HCT116 (cell line): ENCODE data around the gene LAMTOR5. TPM values are rescaled to one million over a fixed set of nuclear protein-coding genes. Genes with fewer than 3 reads are reported as not detected.
"Not testable (repeated sequence)": the region's sequence is repeated elsewhere in the genome, so short reads cannot be mapped to it uniquely, and the experiment has no call there.

Experiments
- ATAC-seq: fragments of 200-7000 bp; cut with Tn5 transposase; 2 replicates; pipeline ENCODE4 v1.9.1; 2020; ENCODE audit warnings: mild to moderate bottlenecking, moderate library complexity
- BruUV-seq: library from RNA; stranded (reverse); fragments of 400-500 nt; replicated peaks from 2 replicates; lab custom pipeline; 2021; lab: Mats Ljungman, UMichigan
- CTCF ChIA-PET: fragments of 300-600 bp; sonication (Branson Sonifier 250); formaldehyde crosslinking; loops from one replicate; lab custom pipeline; 2021; ENCODE audit warnings: antibody characterized with exemption; lab: Charles Lee
- POLR2A ChIA-PET: fragments of 300-600, 350-600 bp; sonication (Branson Sonifier 250); formaldehyde crosslinking; loops from one replicate; lab custom pipeline; 2021; ENCODE audit warnings: antibody characterized with exemption; lab: Charles Lee
- RAD21 ChIA-PET, 2 experiments: fragments of 300-600 bp; sonication (Branson Sonifier 250); formaldehyde crosslinking; loops; one replicate each; lab custom pipeline; 2023; ENCODE audit warnings: low total read pairs in 2 of 2; ENCODE audit not compliant: uncharacterized antibody in 2 of 2, unreplicated experiment in 2 of 2, low non-redundant PET in 1 of 2; lab: Charles Lee
- DNase-seq: peaks from one replicate; pipeline ENCODE4 v3.0.0-alpha.2; 2010; ENCODE audit warnings: low read depth, low spot score
- H2AFZ ChIP-seq: fragments of 200-600 bp; shearing (Covaris generic), sonication (generic); 2 replicates; pipeline ENCODE4 v1.6.1; 2017; ENCODE audit warnings: low read depth, mixed run types, mixed read lengths, antibody characterized with exemption, low read length; ENCODE audit not compliant: poor library complexity, severe bottlenecking
- H3K27ac ChIP-seq: 2 replicates; pipeline ENCODE4 v1.5.1; 2012; ENCODE audit warnings: low read depth, low read length
- H3K27me3 ChIP-seq: fragments of 200-600 bp; sonication (generic); 2 replicates; pipeline ENCODE4 v1.6.1; 2016; ENCODE audit warnings: mixed run types, low read length, mixed read lengths; ENCODE audit not compliant: insufficient read depth
- H3K36me3 ChIP-seq, 2 experiments: fragments of 200-500 bp in 1 of 2; fragments of 200-600 bp in 1 of 2; sonication (Bioruptor generic) in 1 of 2; sonication (generic) in 1 of 2; 2 replicates each; pipeline versions ENCODE4 v1.5.1 to v1.6.1; 2014 to 2016; ENCODE audit warnings: low read length in 2 of 2, inconsistent platforms in 1 of 2, mixed read lengths in 1 of 2, mixed run types in 1 of 2; ENCODE audit not compliant: insufficient read depth in 2 of 2, control insufficient read depth in 1 of 2
- H3K4me1 ChIP-seq, 2 experiments: fragments of 200-600 bp in 1 of 2; sonication (generic) in 1 of 2; 2 replicates each; pipeline versions ENCODE4 v1.5.1 to v1.6.1; 2012 to 2017; ENCODE audit warnings: low read length in 2 of 2, inconsistent platforms in 1 of 2, mild to moderate bottlenecking in 1 of 2, mixed read lengths in 1 of 2, mixed run types in 1 of 2, moderate library complexity in 1 of 2; ENCODE audit not compliant: insufficient read depth in 2 of 2, control insufficient read depth in 1 of 2
- H3K4me2 ChIP-seq: fragments of 200-600 bp; sonication (generic); 2 replicates; pipeline ENCODE4 v1.6.1; 2017; ENCODE audit warnings: mixed run types, low read length, mixed read lengths
- H3K4me3 ChIP-seq, 2 experiments: fragments of 200-600 bp in 1 of 2; sonication (generic) in 1 of 2; replicated peaks in 1 of 2; 2 replicates each; pipeline ENCODE4 v1.5.1; 2011 to 2016; ENCODE audit warnings: low read length in 2 of 2, control low read depth in 1 of 2, low read depth in 1 of 2, mild to moderate bottlenecking in 1 of 2, mixed read lengths in 1 of 2, mixed run types in 1 of 2
- H3K79me2 ChIP-seq: fragments of 200-600 bp; sonication (generic); 2 replicates; pipeline ENCODE4 v1.6.1; 2017; ENCODE audit warnings: mild to moderate bottlenecking, mixed run types, low read length, moderate library complexity, mixed read lengths; ENCODE audit not compliant: insufficient read depth
- H3K9ac ChIP-seq: fragments of 200-600 bp; sonication (generic); 2 replicates; pipeline ENCODE4 v1.6.1; 2016; ENCODE audit warnings: low read length, mixed read lengths
- H3K9me2 ChIP-seq: fragments of 200-600 bp; sonication (generic), shearing (Covaris generic); 2 replicates; pipeline ENCODE4 v1.6.1; 2017; ENCODE audit warnings: mixed run types, mild to moderate bottlenecking, moderate library complexity; ENCODE audit not compliant: insufficient read depth
- H3K9me3 ChIP-seq, 2 experiments: fragments of 200-500 bp in 1 of 2; fragments of 200-600 bp in 1 of 2; sonication (Bioruptor generic) in 1 of 2; sonication (generic) in 1 of 2; 2 replicates each; pipeline ENCODE4 v1.6.1; 2014 to 2017; ENCODE audit warnings: low read length in 2 of 2, mixed read lengths in 2 of 2, inconsistent platforms in 1 of 2, low read depth in 1 of 2, mild to moderate bottlenecking in 1 of 2, mixed run types in 1 of 2, moderate library complexity in 1 of 2; ENCODE audit not compliant: control insufficient read depth in 1 of 2, insufficient read depth in 1 of 2
- H4K20me1 ChIP-seq: fragments of 200-600 bp; sonication (generic), shearing (Covaris generic); 2 replicates; pipeline ENCODE4 v1.6.1; 2017; ENCODE audit warnings: mixed run types, mild to moderate bottlenecking, moderate library complexity; ENCODE audit not compliant: insufficient read depth
- ATF3 ChIP-seq: IDR thresholded peaks from 2 replicates; pipeline ENCODE4 v1.6.1; 2012
- EGR1 ChIP-seq: IDR thresholded peaks from 2 replicates; pipeline ENCODE4 v1.6.1; 2012; ENCODE audit warnings: low read depth
- POLR2A ChIP-seq: IDR thresholded peaks from 2 replicates; pipeline ENCODE4 v1.7.0; 2011; ENCODE audit warnings: borderline replicate concordance; ENCODE audit not compliant: insufficient read depth, insufficient read length; ENCODE audit errors: extremely low read depth
- intact Hi-C: fragments of 100-400 bp; cut with micrococcal nuclease; formaldehyde crosslinking; loops from 2 replicates; pipeline ENCODE4 v1.10.0; 2022
- total RNA-seq: library from RNA; stranded (reverse); gene quantifications from one replicate; pipeline ENCODE4 v1.2.1, GENCODE V29; 2021; ENCODE audit not compliant: unreplicated experiment

LAMTOR5 gene
- total RNA-seq, 1 experiment from 2014 or later: 137 TPM

GRCh38 chr1:110404401-110404800 is 3.1 kb downstream of the LAMTOR5 start:
- no peaks in the 10 kb centered on the region for H3K27me3 ChIP-seq
- H4K20me1 ChIP-seq: no peaks in the 10 kb centered on the region
- ChIA-PET RAD21 (no interaction called here), POLR2A (no interaction called here), CTCF (no interaction called here)
- no peak for DNase-seq
- peaks cover 4 to 14% of the 10 kb centered on the region in 2 experiments; a peak in 3 of 4 replicates for H3K4me1 ChIP-seq
- H3K9me3 ChIP-seq: no peaks in the 10 kb centered on the region
- H3K9ac ChIP-seq: no peak overlapping the region
- no peak overlapping the region for H3K4me2 ChIP-seq
- peaks cover 34% of the 10 kb centered on the region for H3K79me2 ChIP-seq
- no peak for ATAC-seq
- no TSS peak for BruUV-seq
- H3K4me3 ChIP-seq: no peak overlapping the region
- no peak overlapping the region for H2AFZ ChIP-seq
- H3K9me2 ChIP-seq: no peaks in the 10 kb centered on the region
- TF ChIP-seq ATF3: no peak
- H3K36me3 ChIP-seq: peaks cover 31 to 34% of the 10 kb centered on the region in 2 experiments
- no peak overlapping the region for H3K27ac ChIP-seq
- intact Hi-C loops: no loop called here

GRCh38 chr1:110403805-110404204 is 3.7 kb downstream of the LAMTOR5 start:
- H3K4me3 ChIP-seq: no peak overlapping the region
- CTCF ChIA-PET: no interaction called here

GRCh38 chr1:110396259-110396958 is 11.1 kb downstream of the LAMTOR5 start:
- H2AFZ ChIP-seq, H3K9me2 ChIP-seq, H3K4me2 ChIP-seq, H3K27me3 ChIP-seq, RAD21 ChIA-PET, H3K4me3 ChIP-seq, POLR2A ChIA-PET, DNase-seq, H3K9me3 ChIP-seq, H3K9ac ChIP-seq, H3K79me2 ChIP-seq, H4K20me1 ChIP-seq, BruUV-seq, ATAC-seq, H3K27ac ChIP-seq, intact Hi-C loops, CTCF ChIA-PET: not testable (repeated sequence)
- H3K36me3 ChIP-seq: peaks cover 7 to 13% of the 10 kb centered on the region in 2 experiments
- peaks cover 0 to 12% of the 10 kb centered on the region in 2 experiments; a peak in 2 of 4 replicates for H3K4me1 ChIP-seq

More at GRCh38 chr1:110403805-110404204, 3.7 kb downstream of the LAMTOR5 start:
- intact Hi-C loops: no loop called here
- no peak for ATAC-seq
- ChIA-PET RAD21 (no interaction called here), POLR2A (no interaction called here)
- DNase-seq: no peak
- no peaks in the 10 kb centered on the region for H3K27me3 ChIP-seq
- BruUV-seq: no TSS peak
- no peaks in the 10 kb centered on the region for H4K20me1 ChIP-seq
- H3K4me1 ChIP-seq: peaks cover 3 to 13% of the 10 kb centered on the region in 2 experiments; a peak in 3 of 4 replicates
- H3K9me3 ChIP-seq: no peaks in the 10 kb centered on the region
- H2AFZ ChIP-seq: no peak overlapping the region
- no peak overlapping the region for H3K9ac ChIP-seq
- H3K27ac ChIP-seq: no peak overlapping the region
- peaks cover 34% of the 10 kb centered on the region for H3K79me2 ChIP-seq
- H3K36me3 ChIP-seq: peaks cover 31 to 34% of the 10 kb centered on the region in 2 experiments
- H3K4me2 ChIP-seq: no peak overlapping the region
- TF ChIP-seq POLR2A (no peak), ATF3 (no peak), EGR1 (no peak)
- no peaks in the 10 kb centered on the region for H3K9me2 ChIP-seq
